ACHN (cell line): ENCODE results near the gene CMTM6.

Experiments used
- DNase-seq: peaks from one replicate; pipeline ENCODE4 v3.0.0-alpha.2; 2015
- in situ Hi-C: cut with HindIII; loops from 2 replicates; pipeline ENCODE4 v1.10.0; 2017; ENCODE audit warnings: low sequenced_read_pairs, low pct_ligation_motif_present, low pct_unique_long_range_greater_than_20kb

The CMTM6 gene

DNA sequence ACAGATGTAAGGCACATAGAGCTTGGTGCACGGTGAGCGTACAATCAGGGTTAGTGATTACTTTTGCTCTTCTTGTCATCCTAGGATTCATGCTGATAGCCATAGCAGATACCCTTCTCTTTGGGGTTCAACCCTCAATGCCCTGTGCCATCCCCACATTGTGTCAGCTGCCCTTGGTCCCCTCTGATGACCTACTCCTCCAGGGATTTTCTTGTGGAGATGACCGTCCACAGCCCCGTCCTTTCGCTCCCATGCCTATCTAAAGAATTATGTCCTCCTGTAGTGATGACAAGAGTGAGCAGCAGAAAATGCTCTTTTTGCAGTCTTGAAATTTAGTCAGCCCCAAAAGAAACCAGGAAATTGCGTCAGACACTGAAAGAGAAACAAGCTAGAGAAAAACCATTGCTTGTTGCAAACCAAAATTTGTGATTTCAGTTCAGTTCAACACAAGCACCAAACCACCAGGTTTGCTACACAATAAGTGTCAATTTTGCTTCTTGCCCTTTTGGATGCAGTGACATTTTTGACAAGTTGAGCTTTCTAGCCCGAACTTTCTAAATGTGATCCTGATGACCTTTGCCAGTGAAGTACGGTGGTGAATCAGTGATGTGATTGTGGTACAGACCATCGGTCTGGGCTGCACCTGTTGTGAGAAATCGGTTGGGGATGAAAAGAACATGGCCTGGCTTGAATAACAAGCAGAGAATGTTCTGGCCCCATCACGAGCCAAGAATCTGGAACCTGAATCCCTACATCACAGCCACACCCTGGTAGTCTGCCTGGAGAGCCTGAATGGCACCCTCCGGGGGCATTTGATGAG, 69.7 kb downstream of the CMTM6 start:
- in situ Hi-C loops, result no loop called here
- DNase-seq, result no peak

DNA sequence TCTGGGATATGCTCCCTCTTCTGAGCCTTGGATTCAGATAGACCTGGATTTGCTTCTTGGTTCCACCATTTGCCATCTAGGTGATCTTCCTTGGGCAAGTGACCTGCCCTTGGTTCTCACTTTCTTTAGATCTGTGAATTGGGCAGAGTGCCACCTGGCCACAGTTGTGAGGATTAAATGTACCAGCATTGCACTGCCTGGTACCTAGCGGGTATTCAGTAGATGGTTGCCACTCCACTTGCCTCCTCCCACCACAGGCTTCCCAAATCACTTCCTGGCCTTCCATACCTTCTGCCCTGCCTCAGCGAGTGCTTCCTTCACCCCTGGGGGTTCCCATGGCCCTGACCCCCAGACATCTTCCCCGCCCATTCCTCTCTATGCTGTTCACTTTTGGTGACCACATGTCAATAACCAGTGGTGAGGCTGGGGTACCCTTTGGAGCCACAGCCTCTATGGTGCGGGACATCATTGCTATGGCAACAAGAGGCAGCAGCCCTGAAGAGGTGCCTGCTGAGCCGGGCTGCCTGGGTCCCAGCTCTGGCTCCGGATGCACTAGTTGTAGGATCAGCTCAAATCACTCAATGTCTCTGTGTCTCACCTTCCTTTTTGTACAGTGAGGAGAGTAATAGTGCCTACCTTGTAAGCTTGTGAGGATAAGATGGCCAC, 70.5 kb downstream of the CMTM6 start:
- DNase-seq, result no peak
- in situ Hi-C loops, result no loop called here

- in situ Hi-C loops, result no loop called here
- DNase-seq, result no peak
These were observed 71.2 kb downstream of the CMTM6 start for GRCh38 chr3:32431481-32431880.
